T-helper 1 cell treated with Interleukin-12 subunit alpha and Interleukin-12 subunit beta and Interleukin-4 antibody, amounts not matched to agents 30 ng/mL and 1 ng/mL, for 36 hours (primary cell): ENCODE measurements around the gene UBIAD1. TPM values are rescaled to one million over a fixed set of nuclear protein-coding genes. Genes with fewer than 3 reads are reported as not detected.

Experiments used
- intact Hi-C: fragments of 100-400 bp; cut with micrococcal nuclease; formaldehyde crosslinking; loops from one replicate; pipeline ENCODE4 v1.15.1; 2024
- total RNA-seq: library from RNA; stranded (reverse); gene quantifications from 2 replicates; pipeline ENCODE4 v1.2.3, GENCODE V29; 2022

UBIAD1 gene
- total RNA-seq, 1 donor from 2014 or later: 28.6 TPM

GRCh38 chr1:11309385-11309784, 36.4 kb downstream of the UBIAD1 start:
- intact Hi-C loops: no loop called here

GRCh38 chr1:11311816-11312755, 39.1 kb downstream of the UBIAD1 start:
- intact Hi-C loops: no loop called here

GRCh38 chr1:11314959-11315358, 42.0 kb downstream of the UBIAD1 start:
- intact Hi-C loops: no loop called here

- intact Hi-C loops: no loop called here
Observed at GRCh38 chr1:11316701-11317100, 43.7 kb downstream of the UBIAD1 start.

- intact Hi-C loops: no loop called here
Observed at GRCh38 chr1:11318982-11319381, 46.0 kb downstream of the UBIAD1 start.

GRCh38 chr1:11320153-11320936, 47.3 kb downstream of the UBIAD1 start:
- intact Hi-C loops: loop anchor here (1.0 kb wide), 1 partner anchor 322 kb away; no protein-coding TSS in a partner anchor

GRCh38 chr1:11321656-11322491, 48.9 kb downstream of the UBIAD1 start:
- intact Hi-C loops: no loop called here

GRCh38 chr1:11324567-11325165, 51.7 kb downstream of the UBIAD1 start:
- intact Hi-C loops: no loop called here

- intact Hi-C loops: no loop called here
Observed at GRCh38 chr1:11326070-11326469, 53.1 kb downstream of the UBIAD1 start.

- intact Hi-C loops: no loop called here
Observed at GRCh38 chr1:11328444-11328843, 55.4 kb downstream of the UBIAD1 start.

- intact Hi-C loops: no loop called here
Observed at GRCh38 chr1:11330411-11330810, 57.4 kb downstream of the UBIAD1 start.

GRCh38 chr1:11331036-11331944, 58.3 kb downstream of the UBIAD1 start:
- intact Hi-C loops: no loop called here

GRCh38 chr1:11331945-11332546, 59.0 kb downstream of the UBIAD1 start:
- intact Hi-C loops: no loop called here

GRCh38 chr1:11333631-11334030, 60.6 kb downstream of the UBIAD1 start:
- intact Hi-C loops: no loop called here

GRCh38 chr1:11334261-11334804, 61.3 kb downstream of the UBIAD1 start:
- intact Hi-C loops: no loop called here

GRCh38 chr1:11334821-11335220, 61.8 kb downstream of the UBIAD1 start:
- intact Hi-C loops: no loop called here

- intact Hi-C loops: no loop called here
Observed at GRCh38 chr1:11335417-11336056, 62.5 kb downstream of the UBIAD1 start.

GRCh38 chr1:11337580-11338073, 64.6 kb downstream of the UBIAD1 start:
- intact Hi-C loops: loop anchor here (1.0 kb wide), 2 partner anchors 305 to 382 kb away; no protein-coding TSS in a partner anchor
